SK-N-MC (cell line): ENCODE results near the gene NEB.

Experiments used
- DNase-seq: peaks from one replicate; pipeline ENCODE4 v3.0.0-alpha.2; 2011; ENCODE audit warnings: low read depth, low spot score
- H3K27ac ChIP-seq: fragments of 200-600 bp; sonication (generic); 2 replicates; pipeline ENCODE4 v1.5.1; 2016; ENCODE audit warnings: mixed run types
- H3K36me3 ChIP-seq: fragments of 200-600 bp; sonication (generic); 2 replicates; pipeline ENCODE4 v1.6.1; 2017; ENCODE audit warnings: antibody characterized with exemption, low read length, mixed read lengths; ENCODE audit not compliant: insufficient read depth
- H3K4me3 ChIP-seq: fragments of 200-600 bp; sonication (generic); 2 replicates; pipeline ENCODE4 v1.5.1; 2016
- H3K9ac ChIP-seq: fragments of 200-600 bp; sonication (generic); 2 replicates; pipeline ENCODE4 v1.8.0; 2017; ENCODE audit warnings: mixed run types, mixed read lengths; ENCODE audit not compliant: insufficient read length
- H3K9me3 ChIP-seq: fragments of 200-600 bp; sonication (generic); 2 replicates; pipeline ENCODE4 v1.6.1; 2017; ENCODE audit warnings: low read depth, mild to moderate bottlenecking, antibody characterized with exemption, low read length, moderate library complexity, mixed read lengths
- EZH2 ChIP-seq: fragments of 200-600 bp; sonication (generic); IDR thresholded peaks from one replicate; pipeline ENCODE4 v1.6.1; 2017; ENCODE audit warnings: antibody characterized with exemption
- FOXP2 ChIP-seq: optimal IDR thresholded peaks from 2 replicates; pipeline ENCODE3; 2011; ENCODE audit warnings: mild to moderate bottlenecking, moderate library complexity; ENCODE audit not compliant: insufficient read depth; ENCODE audit errors: extremely low read length, control extremely low read depth
- POLR2AphosphoS5 ChIP-seq: IDR thresholded peaks from 2 replicates; pipeline ENCODE4 v1.6.1; 2012; ENCODE audit warnings: mild to moderate bottlenecking, low read depth, low read length, borderline replicate concordance

NEB gene, protein sequence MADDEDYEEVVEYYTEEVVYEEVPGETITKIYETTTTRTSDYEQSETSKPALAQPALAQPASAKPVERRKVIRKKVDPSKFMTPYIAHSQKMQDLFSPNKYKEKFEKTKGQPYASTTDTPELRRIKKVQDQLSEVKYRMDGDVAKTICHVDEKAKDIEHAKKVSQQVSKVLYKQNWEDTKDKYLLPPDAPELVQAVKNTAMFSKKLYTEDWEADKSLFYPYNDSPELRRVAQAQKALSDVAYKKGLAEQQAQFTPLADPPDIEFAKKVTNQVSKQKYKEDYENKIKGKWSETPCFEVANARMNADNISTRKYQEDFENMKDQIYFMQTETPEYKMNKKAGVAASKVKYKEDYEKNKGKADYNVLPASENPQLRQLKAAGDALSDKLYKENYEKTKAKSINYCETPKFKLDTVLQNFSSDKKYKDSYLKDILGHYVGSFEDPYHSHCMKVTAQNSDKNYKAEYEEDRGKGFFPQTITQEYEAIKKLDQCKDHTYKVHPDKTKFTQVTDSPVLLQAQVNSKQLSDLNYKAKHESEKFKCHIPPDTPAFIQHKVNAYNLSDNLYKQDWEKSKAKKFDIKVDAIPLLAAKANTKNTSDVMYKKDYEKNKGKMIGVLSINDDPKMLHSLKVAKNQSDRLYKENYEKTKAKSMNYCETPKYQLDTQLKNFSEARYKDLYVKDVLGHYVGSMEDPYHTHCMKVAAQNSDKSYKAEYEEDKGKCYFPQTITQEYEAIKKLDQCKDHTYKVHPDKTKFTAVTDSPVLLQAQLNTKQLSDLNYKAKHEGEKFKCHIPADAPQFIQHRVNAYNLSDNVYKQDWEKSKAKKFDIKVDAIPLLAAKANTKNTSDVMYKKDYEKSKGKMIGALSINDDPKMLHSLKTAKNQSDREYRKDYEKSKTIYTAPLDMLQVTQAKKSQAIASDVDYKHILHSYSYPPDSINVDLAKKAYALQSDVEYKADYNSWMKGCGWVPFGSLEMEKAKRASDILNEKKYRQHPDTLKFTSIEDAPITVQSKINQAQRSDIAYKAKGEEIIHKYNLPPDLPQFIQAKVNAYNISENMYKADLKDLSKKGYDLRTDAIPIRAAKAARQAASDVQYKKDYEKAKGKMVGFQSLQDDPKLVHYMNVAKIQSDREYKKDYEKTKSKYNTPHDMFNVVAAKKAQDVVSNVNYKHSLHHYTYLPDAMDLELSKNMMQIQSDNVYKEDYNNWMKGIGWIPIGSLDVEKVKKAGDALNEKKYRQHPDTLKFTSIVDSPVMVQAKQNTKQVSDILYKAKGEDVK (N-terminal part only)

DNA sequence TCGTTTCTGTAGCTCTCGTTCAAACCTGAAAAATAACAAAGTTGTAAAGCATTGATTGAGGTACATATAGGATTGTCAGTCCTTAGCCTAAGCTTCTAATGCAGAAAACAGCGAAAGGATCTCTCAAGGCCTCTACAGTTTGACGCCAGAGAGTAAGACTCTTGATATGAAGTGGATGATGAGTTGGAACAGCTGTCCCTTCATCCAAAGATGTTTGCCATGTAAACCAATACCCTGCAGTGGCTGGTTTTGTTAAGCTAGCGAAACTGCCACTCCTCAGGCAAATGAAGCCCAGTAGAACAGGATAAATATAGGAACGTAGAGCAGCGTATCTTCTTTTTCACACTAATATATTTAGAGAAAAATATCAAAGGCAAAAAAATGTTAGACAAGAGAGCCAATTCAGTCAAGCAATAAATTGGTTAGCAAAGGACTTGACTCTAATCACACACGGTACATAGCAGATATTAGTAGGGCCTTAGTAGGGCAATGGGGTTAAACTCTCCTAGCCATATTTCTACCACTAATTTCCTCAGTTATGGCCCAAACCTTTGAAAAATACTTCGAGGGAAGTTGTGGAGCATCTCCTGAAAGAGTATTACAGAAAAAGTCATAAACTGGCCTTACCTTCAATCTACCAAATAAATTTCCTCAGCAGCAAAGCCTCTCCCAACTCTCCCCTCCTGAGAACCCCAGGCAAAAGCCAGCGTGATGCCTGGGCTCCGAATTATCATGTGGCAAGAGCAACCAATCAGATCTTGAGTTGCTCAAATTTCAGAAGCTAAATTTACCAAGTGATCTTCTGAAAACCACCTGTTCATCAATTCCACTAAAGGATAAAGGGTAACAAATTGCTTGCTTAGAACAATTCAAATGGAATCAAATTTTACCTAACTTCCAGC is at the start of gene NEB:
TSS of gene NEB (minus strand) at position 706 of the 902 bp plus-strand sequence. CDS start 1,320 bp downstream, outside the sequence.
- Histone ChIP-seq H3K4me3 (no peak within 1 kb of the TSS), H3K27ac (no peak within 1 kb of the TSS), H3K36me3 (no peaks in the 10 kb centered on the region), H3K9ac (no peak within 1 kb of the TSS), H3K9me3 (no peaks in the 10 kb centered on the region)
- TF ChIP-seq FOXP2 = no peak
- no peak for TF ChIP-seq EZH2
- no peak for TF ChIP-seq POLR2AphosphoS5
- no peak for DNase-seq

DNA sequence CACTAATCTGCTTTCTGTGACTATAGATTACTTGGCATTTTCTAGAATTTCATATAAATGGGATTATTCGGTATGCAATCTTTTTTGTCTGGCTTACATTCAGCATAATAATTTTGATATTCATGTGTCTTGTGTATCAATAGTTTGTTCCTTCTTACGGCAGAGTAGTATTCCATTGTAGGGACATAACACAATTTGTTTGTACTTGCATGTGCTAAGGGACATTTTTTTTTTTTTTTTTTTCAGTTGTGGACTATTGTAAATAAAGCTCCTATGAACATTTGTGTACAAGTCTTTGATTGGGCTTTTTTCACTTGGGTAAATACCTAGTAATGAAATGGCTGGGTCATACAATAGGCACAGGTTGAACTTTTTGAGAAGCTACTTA is 48.9 kb upstream of the NEB start:
- Histone ChIP-seq H3K4me3 (no peak overlapping the region), H3K9me3 (no peaks in the 10 kb centered on the region), H3K36me3 (peaks cover 19% of the 10 kb centered on the region; the same call in 1 of the 2 replicates), H3K9ac (no peak overlapping the region), H3K27ac (peak overlapping the region; percentile 75; the same call in 1 of the 2 replicates)
- TF ChIP-seq POLR2AphosphoS5 = no peak
- TF ChIP-seq EZH2 = no peak
- no peak for TF ChIP-seq FOXP2
- DNase-seq = no peak

DNA sequence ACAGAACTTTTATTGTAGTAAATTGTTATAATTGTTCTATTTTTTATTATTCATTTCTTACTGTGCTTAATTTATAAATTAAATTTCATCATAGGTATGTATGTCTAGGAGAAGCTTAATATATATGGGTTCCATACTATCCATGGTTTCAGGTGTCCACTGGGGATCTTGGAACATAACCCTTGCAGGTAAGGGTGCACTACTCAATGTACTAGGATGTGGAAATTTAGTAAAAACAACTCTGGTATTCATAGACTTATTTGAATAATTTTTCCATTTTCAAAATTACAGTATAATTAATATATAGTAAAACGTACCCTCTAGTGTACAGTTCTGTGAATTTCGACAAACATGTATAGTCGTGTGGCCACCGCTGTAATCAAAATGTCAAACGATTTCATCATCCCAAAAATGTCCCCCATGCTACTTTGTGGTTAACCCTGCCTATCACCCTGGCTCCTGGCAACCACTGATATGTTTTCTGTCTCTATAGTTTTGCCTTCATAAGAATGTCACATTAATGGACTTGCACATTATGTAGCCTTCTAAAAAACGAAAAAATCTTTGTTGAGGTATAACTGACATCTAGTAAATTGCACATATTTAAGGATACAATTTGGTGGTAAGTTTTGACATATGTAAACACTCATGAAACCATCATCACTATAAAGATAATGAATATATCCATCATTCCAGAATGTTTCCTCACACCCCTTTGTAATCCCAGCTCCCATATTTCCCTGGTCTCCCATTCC is 48.3 kb upstream of the NEB start:
- Histone ChIP-seq H3K36me3 (peaks cover 24% of the 10 kb centered on the region; the same call in 1 of the 2 replicates), H3K9ac (no peak overlapping the region), H3K27ac (peak overlapping the region; percentile 75; the same call in 1 of the 2 replicates), H3K4me3 (no peak overlapping the region), H3K9me3 (no peaks in the 10 kb centered on the region)
- DNase-seq = no peak
- TF ChIP-seq POLR2AphosphoS5 (no peak), FOXP2 (no peak), EZH2 (no peak)

DNA sequence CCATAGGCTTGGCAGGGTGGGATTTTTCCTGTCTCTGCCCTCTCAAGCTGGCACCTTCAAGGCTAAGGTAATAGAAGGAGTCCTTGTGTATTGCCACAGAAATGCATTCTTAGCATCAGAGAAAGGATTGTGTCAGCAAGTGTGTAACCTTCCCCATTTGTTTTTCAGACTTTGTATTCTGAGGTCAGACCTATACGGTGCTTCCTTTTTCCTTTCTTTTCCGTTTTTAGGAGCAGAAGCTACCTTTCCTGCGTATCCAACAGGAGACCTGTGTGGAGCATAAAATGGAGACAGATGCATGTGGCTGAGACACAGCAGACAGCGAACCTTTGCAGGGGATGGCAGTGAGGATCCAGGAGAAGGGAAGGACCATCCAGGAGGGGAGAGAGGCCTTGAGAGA is 47.4 kb upstream of the NEB start:
- Histone ChIP-seq H3K9me3 (no peaks in the 10 kb centered on the region), H3K9ac (no peak overlapping the region), H3K27ac (no peak overlapping the region), H3K36me3 (peaks cover 30% of the 10 kb centered on the region), H3K4me3 (no peak overlapping the region)
- no peak for TF ChIP-seq FOXP2
- TF ChIP-seq POLR2AphosphoS5 = no peak
- TF ChIP-seq EZH2 = no peak
- no peak for DNase-seq

DNA sequence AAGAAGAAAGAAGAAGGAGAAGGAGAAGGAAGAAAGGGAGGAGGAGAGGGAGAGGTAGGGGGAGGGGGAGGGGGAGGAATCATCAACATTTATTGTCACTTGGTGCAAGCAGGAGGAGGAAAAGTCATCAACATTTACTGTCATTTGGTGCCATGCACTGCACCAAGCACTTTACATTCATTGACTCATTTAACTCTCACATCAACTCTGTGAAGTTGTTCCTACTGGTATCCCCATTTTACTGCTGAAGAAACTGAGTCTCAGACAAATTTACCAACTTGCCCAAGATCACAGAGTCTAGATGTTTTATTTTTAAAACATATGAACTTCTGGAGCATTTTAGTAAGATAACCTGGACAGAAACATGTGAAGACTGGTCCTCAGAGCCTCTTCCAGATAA is 46.7 kb upstream of the NEB start:
- TF ChIP-seq EZH2 = no peak
- no peak for TF ChIP-seq POLR2AphosphoS5
- TF ChIP-seq FOXP2 = no peak
- H3K9ac ChIP-seq = no peak overlapping the region
- DNase-seq = no peak

DNA sequence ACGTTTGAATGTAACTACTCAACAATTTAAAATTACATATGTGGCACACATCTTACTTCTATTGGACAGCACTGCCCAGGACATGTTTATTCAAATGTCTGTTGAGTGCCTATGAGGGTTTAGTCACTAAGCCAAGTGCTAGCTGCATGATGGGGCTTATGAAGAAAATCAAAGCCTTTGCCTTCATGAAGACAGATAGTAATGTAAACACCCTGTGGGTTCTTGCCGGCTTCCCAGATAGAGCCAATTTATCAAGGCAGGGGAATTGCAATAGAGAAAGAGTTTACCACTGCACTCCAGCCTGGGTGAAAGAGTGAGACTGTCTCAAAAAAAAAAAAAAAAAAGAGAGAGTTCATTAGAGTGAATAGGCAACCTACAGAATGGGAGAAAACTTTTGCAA is 43.7 kb upstream of the NEB start:
- Histone ChIP-seq H3K36me3 (peaks cover 28% of the 10 kb centered on the region), H3K27ac (no peak overlapping the region), H3K4me3 (no peak overlapping the region), H3K9ac (no peak overlapping the region), H3K9me3 (no peaks in the 10 kb centered on the region)
- no peak for DNase-seq
- TF ChIP-seq EZH2 (no peak), FOXP2 (no peak), POLR2AphosphoS5 (no peak)

More for the DNA sequence above, 46.7 kb upstream of the NEB start:
- Histone ChIP-seq H3K36me3 (peaks cover 34% of the 10 kb centered on the region), H3K9me3 (no peaks in the 10 kb centered on the region), H3K4me3 (no peak overlapping the region), H3K27ac (no peak overlapping the region)
